C4-2B (cell line): ENCODE data around the gene CFAP107.
"Not testable (repeated sequence)": the region's sequence is repeated elsewhere in the genome, so short reads cannot be mapped to it uniquely, and the experiment has no call there.

ENCODE experiments used
- H3K27ac ChIP-seq: fragments of 450-650 bp; 2 replicates; pipeline ENCODE4 v1.5.1; 2017
- ZFX ChIP-seq: fragments of 450-650 bp; IDR thresholded peaks from 2 replicates; pipeline ENCODE4 v1.6.1; 2017
- TF ChIP-seq, protein P1 (sequence below): fragments of 450-650 bp; conservative IDR thresholded peaks from 2 replicates; pipeline ENCODE4 v1.5.1; 2017; ENCODE audit warnings: mild to moderate bottlenecking

Gene CFAP107

DNA sequence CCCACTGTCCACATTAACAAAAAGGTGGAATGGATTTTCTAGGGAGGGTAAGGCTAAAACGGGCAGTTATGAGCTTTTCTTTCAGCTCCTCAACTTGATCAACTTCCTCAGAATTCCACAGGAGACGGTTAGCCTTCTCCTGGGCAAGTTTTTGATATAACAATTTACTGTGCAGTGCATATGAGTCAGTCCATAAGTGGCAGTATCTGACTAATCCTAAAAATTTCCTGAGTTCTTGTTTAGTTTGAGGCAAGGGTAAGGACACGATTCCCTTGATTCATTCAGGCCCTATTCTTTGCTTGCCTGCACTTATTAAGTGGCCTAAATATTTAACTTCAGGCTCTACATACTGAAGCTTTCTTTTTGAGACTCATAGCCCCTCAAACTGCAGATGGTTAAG, 36.3 kb upstream of the CFAP107 start:
- TF ChIP-seq, protein P1, sequence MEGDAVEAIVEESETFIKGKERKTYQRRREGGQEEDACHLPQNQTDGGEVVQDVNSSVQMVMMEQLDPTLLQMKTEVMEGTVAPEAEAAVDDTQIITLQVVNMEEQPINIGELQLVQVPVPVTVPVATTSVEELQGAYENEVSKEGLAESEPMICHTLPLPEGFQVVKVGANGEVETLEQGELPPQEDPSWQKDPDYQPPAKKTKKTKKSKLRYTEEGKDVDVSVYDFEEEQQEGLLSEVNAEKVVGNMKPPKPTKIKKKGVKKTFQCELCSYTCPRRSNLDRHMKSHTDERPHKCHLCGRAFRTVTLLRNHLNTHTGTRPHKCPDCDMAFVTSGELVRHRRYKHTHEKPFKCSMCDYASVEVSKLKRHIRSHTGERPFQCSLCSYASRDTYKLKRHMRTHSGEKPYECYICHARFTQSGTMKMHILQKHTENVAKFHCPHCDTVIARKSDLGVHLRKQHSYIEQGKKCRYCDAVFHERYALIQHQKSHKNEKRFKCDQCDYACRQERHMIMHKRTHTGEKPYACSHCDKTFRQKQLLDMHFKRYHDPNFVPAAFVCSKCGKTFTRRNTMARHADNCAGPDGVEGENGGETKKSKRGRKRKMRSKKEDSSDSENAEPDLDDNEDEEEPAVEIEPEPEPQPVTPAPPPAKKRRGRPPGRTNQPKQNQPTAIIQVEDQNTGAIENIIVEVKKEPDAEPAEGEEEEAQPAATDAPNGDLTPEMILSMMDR = no peak
- no peak for TF ChIP-seq ZFX
- no peak overlapping the region for H3K27ac ChIP-seq

DNA sequence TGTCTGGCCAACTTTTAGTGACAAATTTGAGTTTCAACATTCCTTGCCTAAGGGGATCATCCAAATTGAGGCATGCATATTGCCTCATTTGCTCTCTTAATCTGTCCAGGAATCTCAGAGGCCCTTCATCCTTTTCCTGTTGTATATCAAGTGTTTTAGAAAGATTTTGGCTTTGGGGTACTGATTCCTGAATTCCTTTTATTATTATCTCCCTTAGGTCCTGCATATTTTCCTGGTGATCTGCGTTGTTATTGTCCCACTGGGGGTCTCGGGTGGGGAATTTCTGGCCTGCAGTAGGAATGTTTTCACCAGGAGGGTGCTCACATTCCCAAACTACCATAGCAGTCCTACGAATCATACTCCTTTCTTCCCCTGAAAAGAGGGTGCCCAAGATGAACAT, 34.5 kb upstream of the CFAP107 start:
- H3K27ac ChIP-seq = no peak overlapping the region
- no peak for TF ChIP-seq ZFX
- TF ChIP-seq, protein P1 = no peak

DNA sequence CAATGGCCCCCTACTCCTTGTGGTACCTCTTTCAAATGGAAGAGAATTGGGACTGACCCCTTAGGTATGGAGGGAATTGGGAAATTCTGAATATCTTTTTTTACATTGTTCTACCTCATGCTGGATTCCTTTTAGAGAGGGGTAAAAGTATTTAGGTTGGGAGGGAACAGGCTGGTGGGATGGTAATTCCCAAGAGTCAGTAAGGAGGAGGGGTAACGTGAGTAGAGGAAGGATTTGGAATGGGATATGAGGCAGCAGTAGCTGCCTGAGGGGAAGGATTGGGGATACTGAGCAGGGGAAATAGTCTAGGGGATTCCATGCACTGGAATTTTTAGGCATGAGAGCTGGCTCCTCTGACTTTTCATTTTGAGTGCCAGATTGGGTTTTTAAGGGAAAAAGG, 33.9 kb upstream of the CFAP107 start:
- TF ChIP-seq, protein P1 = no peak
- TF ChIP-seq ZFX = no peak
- no peak overlapping the region for H3K27ac ChIP-seq

DNA sequence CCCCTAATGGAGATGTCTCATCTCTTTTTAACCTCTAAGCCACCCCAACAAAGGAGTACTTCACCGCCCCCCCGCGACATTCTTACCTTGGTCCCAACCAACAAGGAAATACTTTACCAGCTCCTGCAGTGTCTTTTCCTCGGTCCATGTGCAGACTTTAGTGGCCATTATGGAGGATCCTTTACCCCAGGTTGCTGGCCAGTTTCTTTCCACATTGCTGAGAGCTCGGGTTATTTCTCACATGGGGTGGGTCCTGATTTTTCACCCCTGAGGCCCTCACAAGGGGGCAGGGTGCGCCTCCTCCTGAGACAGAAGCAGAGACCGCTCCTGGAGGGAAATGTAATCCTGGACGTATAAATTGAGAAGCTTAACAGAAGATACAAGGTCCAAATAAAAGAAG, 33.1 kb upstream of the CFAP107 start:
- no peak for TF ChIP-seq ZFX
- TF ChIP-seq, protein P1 = no peak
- no peak overlapping the region for H3K27ac ChIP-seq

DNA sequence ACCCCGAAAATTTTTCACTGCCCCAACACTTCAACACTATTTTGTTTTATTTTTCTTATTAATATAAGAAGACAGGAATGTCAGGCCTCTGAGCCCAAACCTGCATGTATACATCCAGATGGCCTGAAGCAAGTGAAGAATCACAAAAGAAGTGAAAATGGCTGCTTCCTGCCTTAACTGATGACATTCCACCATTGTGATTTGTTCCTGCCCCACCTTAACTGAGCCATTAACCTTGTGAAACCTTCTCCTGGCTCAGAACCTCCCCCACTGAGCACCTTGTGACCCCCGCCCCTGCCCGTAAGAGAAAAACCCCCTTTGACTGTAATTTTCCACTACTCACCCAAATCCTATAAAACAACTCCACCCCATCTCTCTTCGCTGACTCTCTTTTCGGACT, 32.3 kb upstream of the CFAP107 start:
- not testable (repeated sequence) for H3K27ac ChIP-seq

- no peak for TF ChIP-seq ZFX
- TF ChIP-seq, protein P1 = no peak
- no peak overlapping the region for H3K27ac ChIP-seq
These were observed 31.1 kb upstream of the CFAP107 start for GRCh38 chr1:12714710-12715475.

DNA sequence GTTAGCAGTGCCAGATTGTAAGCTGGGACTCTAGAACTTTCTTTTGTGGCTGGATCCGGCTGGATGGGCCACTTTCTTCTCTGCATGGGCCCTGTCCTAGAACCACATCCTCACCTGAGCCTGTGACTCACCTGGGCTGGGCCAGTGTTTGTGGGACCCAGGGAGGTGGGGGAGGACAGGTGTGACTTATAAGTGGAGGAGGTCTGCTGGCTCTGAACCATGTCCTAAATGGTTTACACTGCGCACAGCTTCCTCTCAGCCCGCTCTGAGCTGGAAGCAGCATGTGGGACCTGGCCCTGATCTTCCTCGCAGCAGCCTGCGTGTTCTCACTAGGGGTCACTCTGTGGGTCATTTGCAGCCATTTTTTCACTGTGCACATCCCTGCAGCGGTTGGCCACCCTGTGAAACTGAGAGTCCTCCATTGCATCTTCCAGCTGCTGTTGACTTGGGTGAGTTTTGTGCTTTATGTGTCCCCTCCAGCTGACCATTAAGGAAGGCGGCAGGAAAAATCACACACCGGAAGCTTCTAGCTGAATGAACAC, 30.0 kb upstream of the CFAP107 start, which contains the start of gene AADACL3:
Gene AADACL3, plus strand, starts transcription at position 215 of the 542 bp plus-strand sequence. Its CDS starts 67 bp downstream, at position 282.
- no peak within 1 kb of the TSS for H3K27ac ChIP-seq
- TF ChIP-seq ZFX = no peak
- TF ChIP-seq, protein P1 = no peak
